Activated naive CD4-positive, alpha-beta T cell treated with anti-CD3 and anti-CD28 coated beads, Interleukin-2, amount 50 U/mL, for 24 hours (primary cell): Measurements from ENCODE around the gene TAS2R16.

Experiments used
- H3K27ac Mint-ChIP-seq: one replicate; pipeline ENCODE4 v1.8.0; 2021; ENCODE audit warnings: mild to moderate bottlenecking, mixed read lengths
- H3K27me3 Mint-ChIP-seq: one replicate; pipeline ENCODE4 v1.8.0; 2021; ENCODE audit warnings: mixed read lengths
- H3K36me3 Mint-ChIP-seq: one replicate; pipeline ENCODE4 v1.8.0; 2021; ENCODE audit warnings: mixed read lengths
- H3K4me1 Mint-ChIP-seq: one replicate; pipeline ENCODE4 v1.8.0; 2021; ENCODE audit warnings: mixed read lengths
- H3K4me3 Mint-ChIP-seq: one replicate; pipeline ENCODE4 v1.8.0; 2021; ENCODE audit warnings: mild to moderate bottlenecking, mixed read lengths
- H3K9me3 Mint-ChIP-seq: one replicate; pipeline ENCODE4 v1.8.0; 2021; ENCODE audit warnings: mixed read lengths

The TAS2R16 gene, protein sequence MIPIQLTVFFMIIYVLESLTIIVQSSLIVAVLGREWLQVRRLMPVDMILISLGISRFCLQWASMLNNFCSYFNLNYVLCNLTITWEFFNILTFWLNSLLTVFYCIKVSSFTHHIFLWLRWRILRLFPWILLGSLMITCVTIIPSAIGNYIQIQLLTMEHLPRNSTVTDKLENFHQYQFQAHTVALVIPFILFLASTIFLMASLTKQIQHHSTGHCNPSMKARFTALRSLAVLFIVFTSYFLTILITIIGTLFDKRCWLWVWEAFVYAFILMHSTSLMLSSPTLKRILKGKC

DNA sequence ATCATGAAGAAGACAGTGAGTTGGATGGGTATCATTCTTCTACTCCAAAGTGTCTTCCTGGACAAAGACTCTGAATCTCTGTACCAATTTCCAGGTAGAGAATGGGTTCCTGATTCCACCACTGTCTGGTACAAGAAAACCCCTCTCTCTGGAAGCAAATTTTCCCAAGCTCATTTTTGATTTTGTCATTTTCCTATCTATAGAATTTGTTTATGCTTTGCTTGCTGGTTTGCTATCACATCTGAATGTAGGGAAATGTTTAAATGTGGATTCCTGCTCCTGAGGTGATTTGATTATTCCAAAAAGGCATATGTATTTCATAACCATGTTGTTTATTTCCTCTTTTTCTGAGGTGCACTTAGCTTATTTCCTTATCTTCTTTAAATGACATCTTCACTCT is at the start of gene TAS2R16:
Gene TAS2R16, minus strand, starts transcription at position 101 of the 400 bp plus-strand sequence. Its CDS starts 66 bp downstream, at position 35.
- H3K27me3 Mint-ChIP-seq, result no peaks in the 10 kb centered on the region
- no peak within 1 kb of the TSS for H3K27ac Mint-ChIP-seq
- peaks cover 5% of the 10 kb centered on the region for H3K9me3 Mint-ChIP-seq
- no peaks in the 10 kb centered on the region for H3K4me1 Mint-ChIP-seq
- no peak within 1 kb of the TSS for H3K4me3 Mint-ChIP-seq
- no peaks in the 10 kb centered on the region for H3K36me3 Mint-ChIP-seq

DNA sequence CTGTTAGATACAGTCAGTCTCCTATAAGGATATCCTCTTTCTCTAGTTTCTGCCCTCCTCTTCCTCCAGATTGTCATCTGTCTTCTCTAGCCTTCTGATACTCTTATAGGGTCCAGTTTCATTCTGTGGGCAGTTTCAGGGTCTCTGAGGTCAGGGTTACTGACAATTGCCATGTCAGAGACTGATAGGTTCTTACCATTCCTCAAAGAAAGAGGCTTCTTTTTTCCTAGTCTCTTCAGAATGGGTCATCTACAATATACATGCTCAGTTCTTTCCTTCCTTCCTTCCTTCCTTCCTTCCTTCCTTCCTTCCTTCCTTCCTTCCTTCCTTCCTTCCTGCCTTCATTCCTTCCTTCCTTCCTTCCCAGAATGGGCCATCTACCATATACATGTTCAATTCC is 48.1 kb upstream of the TAS2R16 start:
- no peaks in the 10 kb centered on the region for H3K36me3 Mint-ChIP-seq
- no peak overlapping the region for H3K27ac Mint-ChIP-seq
- H3K4me3 Mint-ChIP-seq, result no peak overlapping the region
- H3K4me1 Mint-ChIP-seq, result no peaks in the 10 kb centered on the region
- peaks cover 10% of the 10 kb centered on the region for H3K9me3 Mint-ChIP-seq
- no peaks in the 10 kb centered on the region for H3K27me3 Mint-ChIP-seq

DNA sequence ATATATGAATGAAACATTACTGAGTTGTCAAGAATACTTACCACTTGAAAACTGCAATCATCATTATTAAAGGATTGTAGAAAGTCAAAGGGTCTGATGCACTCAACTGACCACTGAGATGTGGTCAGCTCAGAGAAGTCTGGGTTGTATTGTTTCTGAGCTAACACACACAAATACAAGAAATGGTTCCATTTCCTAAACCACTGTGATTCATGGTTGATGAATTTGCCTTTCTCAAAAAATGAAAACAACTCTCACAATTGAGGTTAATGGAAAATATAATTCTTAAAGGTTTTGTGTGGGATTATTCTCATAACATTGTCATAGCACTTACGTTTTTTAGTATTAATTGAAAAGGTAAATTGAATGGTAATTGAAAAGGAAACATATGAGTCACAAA is 45.6 kb upstream of the TAS2R16 start:
- Mint-ChIP-seq H3K4me3 (no peak overlapping the region), H3K9me3 (peaks cover 2% of the 10 kb centered on the region), H3K27ac (no peak overlapping the region), H3K36me3 (no peaks in the 10 kb centered on the region), H3K4me1 (no peaks in the 10 kb centered on the region), H3K27me3 (no peaks in the 10 kb centered on the region)

DNA sequence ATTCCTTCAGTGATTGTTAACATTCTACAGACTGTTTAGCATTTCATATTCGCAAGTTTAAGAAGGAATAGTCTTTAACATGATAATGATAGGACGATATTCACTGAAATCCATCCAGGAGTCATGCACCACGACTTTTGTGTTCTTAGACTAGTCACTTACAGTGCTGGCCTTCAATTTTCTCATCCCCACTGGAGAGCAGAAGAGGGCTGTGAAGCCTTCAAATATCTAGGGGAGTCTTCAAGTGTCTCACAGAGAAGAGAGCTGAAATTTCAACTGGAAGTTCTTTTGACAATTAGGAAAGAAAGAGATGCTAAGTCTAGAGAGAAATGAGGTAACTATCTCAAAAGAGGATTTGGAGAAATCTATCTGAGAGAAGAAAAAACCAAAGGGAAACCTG is 43.8 kb upstream of the TAS2R16 start:
- no peaks in the 10 kb centered on the region for H3K36me3 Mint-ChIP-seq
- no peaks in the 10 kb centered on the region for H3K4me1 Mint-ChIP-seq
- H3K4me3 Mint-ChIP-seq, result no peak overlapping the region
- H3K27me3 Mint-ChIP-seq, result no peaks in the 10 kb centered on the region
- H3K9me3 Mint-ChIP-seq, result no peaks in the 10 kb centered on the region
- H3K27ac Mint-ChIP-seq, result no peak overlapping the region

DNA sequence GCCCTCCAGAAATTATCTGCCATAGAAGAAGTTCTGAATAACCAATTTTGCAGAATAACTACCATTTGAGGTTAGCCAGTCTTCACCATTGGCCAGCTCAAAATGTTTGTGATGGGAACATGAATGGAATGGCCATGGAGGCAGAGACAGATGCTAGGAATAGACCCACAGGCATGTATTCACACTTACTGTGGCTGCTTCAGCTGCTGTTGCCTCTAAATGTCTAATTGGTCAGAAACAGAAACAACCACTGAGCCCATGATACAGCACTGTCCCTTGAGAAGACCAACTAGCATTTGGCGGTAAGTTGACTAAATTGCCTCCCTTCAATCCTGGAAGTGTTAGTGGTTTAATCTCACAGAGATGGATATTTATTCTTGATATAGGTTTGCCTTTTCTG is 38.6 kb upstream of the TAS2R16 start:
- H3K4me1 Mint-ChIP-seq, result no peaks in the 10 kb centered on the region
- H3K27ac Mint-ChIP-seq, result no peak overlapping the region
- H3K9me3 Mint-ChIP-seq, result peaks cover 12% of the 10 kb centered on the region
- H3K4me3 Mint-ChIP-seq, result no peak overlapping the region
- H3K36me3 Mint-ChIP-seq, result no peaks in the 10 kb centered on the region
- H3K27me3 Mint-ChIP-seq, result no peaks in the 10 kb centered on the region

DNA sequence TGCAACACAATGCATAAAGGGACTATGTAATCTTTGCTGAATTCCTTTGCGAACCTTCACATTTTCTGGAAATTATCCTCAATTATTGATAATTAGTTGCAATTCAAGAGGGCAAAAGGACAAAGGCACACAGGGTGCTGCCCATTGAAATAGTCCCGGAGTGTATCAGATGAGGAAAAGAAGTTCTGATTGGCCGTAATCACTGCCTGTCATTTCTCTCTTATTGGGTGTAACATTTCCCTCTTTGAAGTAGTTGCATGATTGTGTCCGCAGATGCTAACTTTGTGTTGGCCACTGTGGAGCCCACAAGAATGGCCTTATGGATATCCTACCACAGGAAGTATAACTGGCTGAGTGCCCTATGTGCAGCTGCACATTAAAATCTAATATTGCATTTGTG is 35.1 kb upstream of the TAS2R16 start:
- H3K9me3 Mint-ChIP-seq, result peaks cover 12% of the 10 kb centered on the region
- H3K4me3 Mint-ChIP-seq, result no peak overlapping the region
- no peaks in the 10 kb centered on the region for H3K27me3 Mint-ChIP-seq
- H3K36me3 Mint-ChIP-seq, result no peaks in the 10 kb centered on the region
- H3K4me1 Mint-ChIP-seq, result no peaks in the 10 kb centered on the region
- H3K27ac Mint-ChIP-seq, result no peak overlapping the region

DNA sequence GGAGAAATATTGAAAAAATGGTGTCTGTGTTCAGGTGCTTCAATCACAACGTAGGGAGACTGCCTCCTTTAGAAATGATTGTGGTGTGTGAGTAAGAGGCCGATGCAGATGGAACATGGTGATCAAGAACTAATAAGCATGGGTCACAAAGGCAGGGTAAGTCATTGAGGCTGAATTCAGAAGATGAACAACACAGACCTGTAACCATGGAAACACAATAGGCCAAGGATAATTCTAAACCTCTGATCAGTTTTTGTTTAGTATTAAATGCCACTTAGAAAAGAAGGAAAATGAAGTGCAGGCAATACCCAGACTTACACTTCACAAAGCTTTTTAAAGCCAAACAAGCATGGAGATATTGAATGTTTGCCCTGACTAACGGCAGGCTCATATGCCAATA is 32.8 kb upstream of the TAS2R16 start:
- Mint-ChIP-seq H3K9me3 (peaks cover 7% of the 10 kb centered on the region), H3K27ac (no peak overlapping the region), H3K36me3 (no peaks in the 10 kb centered on the region), H3K4me1 (no peaks in the 10 kb centered on the region), H3K27me3 (no peaks in the 10 kb centered on the region), H3K4me3 (no peak overlapping the region)

DNA sequence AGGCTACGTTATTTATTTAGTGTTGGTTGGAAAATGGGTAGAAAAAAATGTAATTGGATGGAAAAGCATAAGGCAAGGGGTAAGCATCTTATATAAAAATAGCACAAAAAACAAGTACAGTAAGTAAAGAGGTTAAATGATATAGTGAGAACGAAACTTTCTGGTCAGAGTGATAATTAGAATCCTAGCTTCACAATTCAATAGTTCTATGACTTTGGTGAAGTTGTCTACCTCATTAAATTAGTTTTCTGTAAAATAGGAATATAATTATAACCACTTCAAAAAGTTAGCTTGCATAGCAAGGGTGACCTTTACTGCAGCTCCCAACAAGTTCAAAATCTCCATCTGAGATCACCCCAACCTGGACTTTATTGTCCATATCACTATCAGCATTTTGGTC is 30.8 kb upstream of the TAS2R16 start:
- Mint-ChIP-seq H3K4me3 (no peak overlapping the region), H3K9me3 (peaks cover 12% of the 10 kb centered on the region), H3K36me3 (no peaks in the 10 kb centered on the region), H3K27ac (no peak overlapping the region), H3K4me1 (no peaks in the 10 kb centered on the region), H3K27me3 (no peaks in the 10 kb centered on the region)

DNA sequence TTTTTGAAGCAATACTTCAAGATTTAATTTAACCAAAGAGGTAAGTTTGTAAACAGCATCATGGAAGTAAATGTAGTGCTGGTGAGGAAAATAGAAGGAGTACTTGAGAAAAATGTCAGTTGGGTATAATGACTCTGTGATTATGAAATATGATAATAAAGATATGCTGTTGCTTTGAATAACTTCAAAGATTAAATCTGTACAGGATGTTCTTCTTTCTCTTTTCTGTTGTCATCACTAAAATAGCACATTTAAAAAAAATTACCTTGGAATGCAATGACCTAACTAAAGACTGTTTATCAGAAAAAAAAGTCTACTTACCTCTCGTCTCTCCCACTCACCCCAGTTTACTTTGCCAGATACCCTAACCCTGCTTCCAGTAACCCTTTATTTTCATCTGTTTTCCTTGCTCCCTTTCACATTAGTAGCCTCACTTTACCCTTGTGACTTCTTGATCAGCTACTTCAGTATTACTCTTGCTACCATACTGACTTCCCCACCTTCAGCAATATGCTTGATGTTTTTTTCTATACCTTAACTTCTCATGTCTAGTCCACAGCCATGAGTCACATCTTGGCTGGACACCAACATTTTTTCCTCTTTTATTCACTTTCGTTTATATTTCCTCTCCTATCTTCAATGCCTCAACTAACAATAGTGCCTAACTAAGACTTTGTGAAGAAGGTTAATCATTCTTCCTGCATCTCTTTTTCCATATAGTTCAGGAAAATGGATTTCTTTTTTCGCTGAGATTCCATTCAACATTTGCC is 29.7 kb upstream of the TAS2R16 start:
- H3K9me3 Mint-ChIP-seq, result peaks cover 8% of the 10 kb centered on the region
- H3K4me3 Mint-ChIP-seq, result no peak overlapping the region
- H3K4me1 Mint-ChIP-seq, result no peaks in the 10 kb centered on the region
- H3K27ac Mint-ChIP-seq, result no peak overlapping the region
- H3K27me3 Mint-ChIP-seq, result no peaks in the 10 kb centered on the region
- H3K36me3 Mint-ChIP-seq, result no peaks in the 10 kb centered on the region

DNA sequence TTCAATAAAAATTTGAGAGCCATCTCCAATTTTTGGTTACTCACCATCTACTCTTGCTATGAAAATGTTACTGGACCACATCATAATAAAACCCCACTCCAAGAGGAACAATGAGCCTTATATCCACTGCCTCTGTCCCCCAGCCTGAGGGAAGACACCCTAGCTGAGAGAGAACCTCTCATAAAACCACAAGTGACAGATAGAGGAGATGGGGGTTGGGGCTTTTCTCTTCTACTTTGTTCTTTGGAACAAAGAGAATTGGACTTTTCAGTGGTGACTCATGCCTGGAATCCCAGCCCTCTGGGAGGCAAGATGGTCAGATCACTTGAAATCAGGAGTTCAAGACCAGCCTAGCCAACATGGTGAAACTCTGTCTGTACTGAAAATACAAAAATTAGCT is 27.6 kb upstream of the TAS2R16 start:
- H3K36me3 Mint-ChIP-seq, result no peaks in the 10 kb centered on the region

DNA sequence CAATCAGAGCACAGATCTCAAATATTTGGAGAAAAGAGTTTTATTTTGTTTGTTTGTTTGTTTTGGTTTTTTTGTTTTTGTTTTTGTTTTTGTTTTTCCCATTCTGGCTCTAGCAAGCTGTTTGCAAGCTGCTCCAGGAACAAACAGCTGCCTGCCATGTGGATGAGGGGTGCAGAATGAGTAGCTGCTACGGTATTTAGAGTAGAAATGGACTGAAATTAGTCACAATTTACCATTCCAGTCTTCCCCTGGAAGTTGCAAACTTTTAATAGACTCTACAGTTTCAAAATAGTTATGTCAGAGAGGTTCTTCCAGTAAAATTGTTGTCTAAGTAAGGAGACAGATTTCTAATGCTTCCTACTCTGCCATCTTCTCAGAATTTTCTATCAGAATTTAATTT is 27.1 kb upstream of the TAS2R16 start:
- H3K9me3 Mint-ChIP-seq, result peaks cover 25% of the 10 kb centered on the region
- no peak overlapping the region for H3K27ac Mint-ChIP-seq
- H3K4me1 Mint-ChIP-seq, result no peaks in the 10 kb centered on the region
- no peaks in the 10 kb centered on the region for H3K36me3 Mint-ChIP-seq
- H3K4me3 Mint-ChIP-seq, result no peak overlapping the region
- H3K27me3 Mint-ChIP-seq, result no peaks in the 10 kb centered on the region

More for the DNA sequence above, 27.6 kb upstream of the TAS2R16 start:
- Mint-ChIP-seq H3K4me1 (no peaks in the 10 kb centered on the region), H3K9me3 (peaks cover 20% of the 10 kb centered on the region), H3K27me3 (no peaks in the 10 kb centered on the region), H3K27ac (no peak overlapping the region), H3K4me3 (no peak overlapping the region)

DNA sequence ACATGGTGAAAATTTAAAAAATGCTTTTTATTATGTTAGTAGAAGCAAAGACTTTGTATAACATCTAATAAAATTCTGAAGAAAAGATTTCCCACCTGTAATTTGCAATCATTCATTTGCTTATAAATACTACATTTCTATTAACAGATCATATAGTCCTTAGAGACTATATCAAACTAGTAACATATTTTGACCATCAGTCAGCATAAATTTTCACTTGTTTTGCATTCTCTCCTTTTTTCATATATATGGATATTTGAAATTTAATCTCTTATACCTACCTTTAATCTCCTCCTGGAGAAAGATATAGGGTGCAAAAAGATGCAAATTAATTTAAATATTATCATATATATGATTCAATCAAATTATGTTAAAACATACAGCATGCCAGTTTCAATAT is 16.9 kb upstream of the TAS2R16 start:
- Mint-ChIP-seq H3K36me3 (no peaks in the 10 kb centered on the region), H3K9me3 (peaks cover 21% of the 10 kb centered on the region), H3K27me3 (no peaks in the 10 kb centered on the region), H3K27ac (no peak overlapping the region), H3K4me1 (no peaks in the 10 kb centered on the region), H3K4me3 (no peak overlapping the region)

DNA sequence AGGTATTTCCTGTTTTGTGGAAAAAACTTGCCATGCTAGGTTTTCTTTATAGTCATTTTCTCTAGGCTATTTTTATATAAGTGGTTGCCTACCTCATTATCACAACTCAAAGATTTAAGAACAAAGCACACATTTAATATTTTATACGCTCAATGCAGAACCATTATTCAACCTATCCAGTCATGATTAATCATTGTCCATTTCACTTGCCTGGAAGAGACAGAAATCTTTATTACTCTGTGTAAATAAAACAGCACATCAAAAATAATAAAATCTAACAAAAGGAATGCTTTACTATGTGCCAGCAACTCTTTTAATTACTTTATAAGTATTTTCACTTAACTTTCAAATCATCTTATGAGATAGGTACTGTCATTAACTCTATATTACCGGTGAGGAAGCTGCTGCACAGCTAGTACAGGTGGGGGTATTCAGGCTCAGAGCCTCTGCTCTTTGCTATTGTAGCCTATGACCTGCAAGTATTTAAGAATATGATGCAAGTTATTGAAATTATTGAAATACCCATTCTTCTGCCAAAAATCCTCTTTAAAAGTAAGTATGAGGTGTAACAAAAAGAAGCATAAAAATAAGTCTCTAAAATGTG is 16.4 kb upstream of the TAS2R16 start:
- Mint-ChIP-seq H3K36me3 (no peaks in the 10 kb centered on the region), H3K27ac (no peak overlapping the region), H3K9me3 (peaks cover 20% of the 10 kb centered on the region), H3K27me3 (no peaks in the 10 kb centered on the region), H3K4me1 (no peaks in the 10 kb centered on the region), H3K4me3 (no peak overlapping the region)

DNA sequence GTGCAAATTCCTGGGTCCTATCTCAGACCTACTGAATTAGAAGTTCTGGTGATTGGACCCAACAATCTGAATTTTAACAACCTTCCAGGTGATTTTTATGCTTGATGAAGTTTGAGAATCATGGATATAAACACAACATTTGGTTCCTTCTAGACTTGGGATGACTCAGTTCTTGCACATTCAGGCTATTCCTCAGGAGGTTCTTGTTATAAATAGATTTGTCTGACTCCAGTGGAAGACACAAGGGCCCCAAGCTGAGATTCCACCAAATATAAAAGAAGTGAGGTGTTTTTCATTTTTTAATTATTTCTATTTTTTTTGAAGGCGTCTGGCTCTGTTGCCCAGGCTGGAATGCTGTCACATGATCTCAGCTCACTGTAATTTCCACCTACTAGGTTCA is 9.4 kb upstream of the TAS2R16 start:
- no peak overlapping the region for H3K27ac Mint-ChIP-seq
- no peaks in the 10 kb centered on the region for H3K27me3 Mint-ChIP-seq
- no peak overlapping the region for H3K4me3 Mint-ChIP-seq
- H3K36me3 Mint-ChIP-seq, result no peaks in the 10 kb centered on the region
- H3K9me3 Mint-ChIP-seq, result peaks cover 7% of the 10 kb centered on the region
- H3K4me1 Mint-ChIP-seq, result no peaks in the 10 kb centered on the region

DNA sequence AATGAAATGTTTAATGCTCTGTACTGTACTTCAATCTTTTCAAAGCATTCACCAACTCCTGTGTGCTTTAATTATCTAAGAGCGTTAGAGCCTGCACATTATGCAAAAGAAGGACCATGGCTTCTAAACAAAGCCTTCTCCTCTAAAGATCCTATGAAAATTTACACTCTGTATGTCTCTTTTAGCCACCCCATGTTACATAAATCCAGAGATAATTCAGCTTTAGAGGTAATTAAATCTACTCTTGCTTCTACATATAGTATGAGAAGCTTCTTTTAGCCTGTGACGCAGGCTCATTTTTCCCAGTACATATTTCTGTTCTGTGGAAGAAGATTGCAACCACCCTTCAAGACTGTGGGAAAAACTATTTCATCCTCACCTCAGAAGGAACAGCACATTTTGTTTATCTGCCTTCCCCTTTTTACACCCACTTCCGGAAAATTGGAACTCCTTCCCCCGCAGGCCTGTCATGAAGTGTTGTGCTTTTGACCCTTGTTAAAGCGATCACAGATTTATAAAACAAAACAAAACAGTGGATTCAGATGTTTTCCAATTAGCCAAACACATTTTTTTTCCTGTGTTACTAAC is 8.1 kb upstream of the TAS2R16 start:
- Mint-ChIP-seq H3K36me3 (no peaks in the 10 kb centered on the region), H3K4me1 (no peaks in the 10 kb centered on the region), H3K4me3 (no peak overlapping the region), H3K9me3 (peaks cover 7% of the 10 kb centered on the region), H3K27ac (no peak overlapping the region), H3K27me3 (no peaks in the 10 kb centered on the region)

DNA sequence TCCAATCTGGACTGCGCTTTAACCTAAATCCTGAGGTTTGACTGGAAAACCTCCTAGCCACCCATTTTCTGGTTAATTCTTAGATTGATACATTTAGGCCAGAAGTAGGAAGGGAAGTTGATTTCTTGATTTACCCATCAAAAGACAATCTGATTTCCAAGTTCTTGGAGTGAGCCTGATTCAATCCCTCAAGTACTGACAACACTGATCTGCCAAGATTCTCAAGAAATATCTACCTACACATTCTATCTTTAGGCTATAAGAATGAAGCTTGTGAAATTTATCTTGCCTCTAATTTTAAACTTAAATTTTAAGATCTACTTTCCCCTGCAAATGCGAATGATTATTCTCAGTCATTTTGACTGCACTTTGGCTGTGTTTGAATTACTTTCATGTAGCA is 5.9 kb downstream of the TAS2R16 start:
- no peak overlapping the region for H3K27ac Mint-ChIP-seq

More for the DNA sequence above, 5.9 kb downstream of the TAS2R16 start:
- Mint-ChIP-seq H3K4me1 (no peaks in the 10 kb centered on the region), H3K4me3 (no peak overlapping the region), H3K36me3 (no peaks in the 10 kb centered on the region), H3K27me3 (no peaks in the 10 kb centered on the region), H3K9me3 (peaks cover 5% of the 10 kb centered on the region)
